ENCODE data around the gene PRKCA.
"Not testable (repeated sequence)": the region's sequence is repeated elsewhere in the genome, so short reads cannot be mapped to it uniquely, and the experiment has no call there.

Gene PRKCA

GRCh38 chr17:66345264-66345663, 42.9 kb downstream of the PRKCA start:
- WGBS: 84% methylated on average over 4 of the region's 4 CpGs
- peaks cover 16% of the 10 kb centered on the region; the same call in 1 of the 2 replicates for H3K4me1 ChIP-seq (ENCODE audit: insufficient read depth, low read length)
- H3K27ac ChIP-seq (ENCODE audit: low read depth, low read length): no peak overlapping the region
- no peak overlapping the region for H3K9ac ChIP-seq (ENCODE audit: low read depth, low read length)
- H3K27me3 ChIP-seq (ENCODE audit: insufficient read depth, low read length): no peaks in the 10 kb centered on the region
- H3K4me3 ChIP-seq (ENCODE audit: low read length): no peak overlapping the region
- no peaks in the 10 kb centered on the region for H3K36me3 ChIP-seq (ENCODE audit: insufficient read depth, low read length)
- no peaks in the 10 kb centered on the region for H3K9me3 ChIP-seq (ENCODE audit: insufficient read depth, low read depth, low read length)

GRCh38 chr17:66345949-66346638, 43.7 kb downstream of the PRKCA start:
- not testable (repeated sequence) for H3K27ac ChIP-seq (ENCODE audit: low read depth, low read length); H3K9ac ChIP-seq (ENCODE audit: low read depth, low read length); H3K27me3 ChIP-seq (ENCODE audit: insufficient read depth, low read length); H3K9me3 ChIP-seq (ENCODE audit: insufficient read depth, low read depth, low read length); H3K36me3 ChIP-seq (ENCODE audit: insufficient read depth, low read length); H3K4me3 ChIP-seq (ENCODE audit: low read length)
- peaks cover 16% of the 10 kb centered on the region; the same call in 1 of the 2 replicates for H3K4me1 ChIP-seq (ENCODE audit: insufficient read depth, low read length)
- WGBS: 95% methylated on average over 12 of the region's 12 CpGs

- H3K9ac ChIP-seq (ENCODE audit: low read depth, low read length): no peak overlapping the region
- H3K27ac ChIP-seq (ENCODE audit: low read depth, low read length): no peak overlapping the region
These were observed 45.5 kb downstream of the PRKCA start for GRCh38 chr17:66347661-66348514.

GRCh38 chr17:66348584-66349165, 46.3 kb downstream of the PRKCA start:
- WGBS: 88% methylated on average over 4 of the region's 4 CpGs
- H3K27me3 ChIP-seq (ENCODE audit: insufficient read depth, low read length): no peaks in the 10 kb centered on the region
- H3K36me3 ChIP-seq (ENCODE audit: insufficient read depth, low read length): no peaks in the 10 kb centered on the region
- peaks cover 16% of the 10 kb centered on the region; the same call in 1 of the 2 replicates for H3K4me1 ChIP-seq (ENCODE audit: insufficient read depth, low read length)
- no peaks in the 10 kb centered on the region for H3K9me3 ChIP-seq (ENCODE audit: insufficient read depth, low read depth, low read length)
- no peak overlapping the region for H3K27ac ChIP-seq (ENCODE audit: low read depth, low read length)
- H3K4me3 ChIP-seq (ENCODE audit: low read length): no peak overlapping the region
- no peak overlapping the region for H3K9ac ChIP-seq (ENCODE audit: low read depth, low read length)

More at GRCh38 chr17:66347661-66348514, 45.5 kb downstream of the PRKCA start:
- H3K4me1 ChIP-seq (ENCODE audit: insufficient read depth, low read length): peaks cover 16% of the 10 kb centered on the region; the same call in 1 of the 2 replicates
- H3K4me3 ChIP-seq (ENCODE audit: low read length): no peak overlapping the region
- no peaks in the 10 kb centered on the region for H3K27me3 ChIP-seq (ENCODE audit: insufficient read depth, low read length)
- 92% methylated on average over 8 of the region's 10 CpGs for WGBS
- no peaks in the 10 kb centered on the region for H3K36me3 ChIP-seq (ENCODE audit: insufficient read depth, low read length)
- no peaks in the 10 kb centered on the region for H3K9me3 ChIP-seq (ENCODE audit: insufficient read depth, low read depth, low read length)

- Histone ChIP-seq H3K4me1 (ENCODE audit: insufficient read depth, low read length) (peaks cover 20% of the 10 kb centered on the region), H3K27me3 (ENCODE audit: insufficient read depth, low read length) (no peaks in the 10 kb centered on the region), H3K9ac (ENCODE audit: low read depth, low read length) (no peak overlapping the region), H3K9me3 (ENCODE audit: insufficient read depth, low read depth, low read length) (no peaks in the 10 kb centered on the region), H3K4me3 (ENCODE audit: low read length) (no peak overlapping the region), H3K36me3 (ENCODE audit: insufficient read depth, low read length) (no peaks in the 10 kb centered on the region), H3K27ac (ENCODE audit: low read depth, low read length) (no peak overlapping the region)
- 76% methylated on average over 12 of the region's 12 CpGs for WGBS
These were observed 47.3 kb downstream of the PRKCA start for GRCh38 chr17:66349521-66350254.

- H3K4me1 ChIP-seq (ENCODE audit: insufficient read depth, low read length): peaks cover 27% of the 10 kb centered on the region
- not testable (repeated sequence) for H3K9ac ChIP-seq (ENCODE audit: low read depth, low read length); H3K27ac ChIP-seq (ENCODE audit: low read depth, low read length); H3K4me3 ChIP-seq (ENCODE audit: low read length); H3K9me3 ChIP-seq (ENCODE audit: insufficient read depth, low read depth, low read length); H3K27me3 ChIP-seq (ENCODE audit: insufficient read depth, low read length); H3K36me3 ChIP-seq (ENCODE audit: insufficient read depth, low read length)
- WGBS: 94% methylated on average over 10 of the region's 10 CpGs
These were observed 48.2 kb downstream of the PRKCA start for GRCh38 chr17:66350576-66350975.

- Histone ChIP-seq H3K9me3 (ENCODE audit: insufficient read depth, low read depth, low read length) (no peaks in the 10 kb centered on the region), H3K4me3 (ENCODE audit: low read length) (no peak overlapping the region), H3K27ac (ENCODE audit: low read depth, low read length) (no peak overlapping the region), H3K27me3 (ENCODE audit: insufficient read depth, low read length) (no peaks in the 10 kb centered on the region), H3K9ac (ENCODE audit: low read depth, low read length) (no peak overlapping the region), H3K36me3 (ENCODE audit: insufficient read depth, low read length) (no peaks in the 10 kb centered on the region), H3K4me1 (ENCODE audit: insufficient read depth, low read length) (peaks cover 27% of the 10 kb centered on the region)
- 93% methylated on average over 5 of the region's 5 CpGs for WGBS
These were observed 48.6 kb downstream of the PRKCA start for GRCh38 chr17:66351033-66351432.

- Histone ChIP-seq H3K4me3 (ENCODE audit: low read length) (no peak overlapping the region), H3K27me3 (ENCODE audit: insufficient read depth, low read length) (no peaks in the 10 kb centered on the region), H3K36me3 (ENCODE audit: insufficient read depth, low read length) (no peaks in the 10 kb centered on the region), H3K9ac (ENCODE audit: low read depth, low read length) (no peak overlapping the region), H3K27ac (ENCODE audit: low read depth, low read length) (no peak overlapping the region), H3K9me3 (ENCODE audit: insufficient read depth, low read depth, low read length) (no peaks in the 10 kb centered on the region), H3K4me1 (ENCODE audit: insufficient read depth, low read length) (peaks cover 27% of the 10 kb centered on the region)
- WGBS: 88% methylated on average over 6 of the region's 6 CpGs
These were observed 49.3 kb downstream of the PRKCA start for GRCh38 chr17:66351701-66352100.

- no peaks in the 10 kb centered on the region for H3K9me3 ChIP-seq (ENCODE audit: insufficient read depth, low read depth, low read length)
- H3K4me3 ChIP-seq (ENCODE audit: low read length): no peak overlapping the region
- no peak overlapping the region for H3K27ac ChIP-seq (ENCODE audit: low read depth, low read length)
- peaks cover 18% of the 10 kb centered on the region for H3K4me1 ChIP-seq (ENCODE audit: insufficient read depth, low read length)
- H3K36me3 ChIP-seq (ENCODE audit: insufficient read depth, low read length): no peaks in the 10 kb centered on the region
- no peaks in the 10 kb centered on the region for H3K27me3 ChIP-seq (ENCODE audit: insufficient read depth, low read length)
- 87% methylated on average over 6 of the region's 6 CpGs for WGBS
- H3K9ac ChIP-seq (ENCODE audit: low read depth, low read length): no peak overlapping the region
These were observed 51.6 kb downstream of the PRKCA start for GRCh38 chr17:66353937-66354401.

GRCh38 chr17:66354472-66354871, 52.1 kb downstream of the PRKCA start:
- 80% methylated on average over 2 of the region's 3 CpGs for WGBS
- Histone ChIP-seq H3K4me3 (ENCODE audit: low read length) (no peak overlapping the region), H3K9ac (ENCODE audit: low read depth, low read length) (no peak overlapping the region)

More at GRCh38 chr17:66354472-66354871, 52.1 kb downstream of the PRKCA start:
- Histone ChIP-seq H3K9me3 (ENCODE audit: insufficient read depth, low read depth, low read length) (no peaks in the 10 kb centered on the region), H3K27me3 (ENCODE audit: insufficient read depth, low read length) (no peaks in the 10 kb centered on the region), H3K4me1 (ENCODE audit: insufficient read depth, low read length) (peaks cover 15% of the 10 kb centered on the region), H3K27ac (ENCODE audit: low read depth, low read length) (no peak overlapping the region), H3K36me3 (ENCODE audit: insufficient read depth, low read length) (no peaks in the 10 kb centered on the region)
